Body of pancreas (tissue), 4 donors: ENCODE results near the gene WWOX. TPM values are rescaled to one million over a fixed set of nuclear protein-coding genes. Genes with fewer than 3 reads are reported as not detected.

Experiments
- ATAC-seq: fragments of 150-250 bp; one replicate; pipeline ENCODE4 v1.9.1; 2016
- DNase-seq, 4 donors: peaks; one replicate each; pipeline ENCODE4 v3.0.0-alpha.2; 2019
- H3K27ac ChIP-seq, 4 donors: fragments of 200-600 bp; sonication (generic); 1 replicate in 3 of 4; 2 replicates in 1 of 4; pipeline versions ENCODE4 v1.5.1 to v1.6.1; 2016 to 2019; ENCODE audit warnings: mild to moderate bottlenecking in 1 of 4, mixed read lengths in 1 of 4, moderate library complexity in 1 of 4
- H3K27me3 ChIP-seq, 2 donors: fragments of 200-600 bp; sonication (generic); one replicate each; pipeline ENCODE4 v1.6.0; 2016; ENCODE audit warnings: mild to moderate bottlenecking in 1 of 2
- H3K36me3 ChIP-seq, 2 donors: fragments of 200-600 bp; sonication (generic); replicated peaks in 1 of 2; 2 replicates each; pipeline ENCODE4 v1.5.1; 2016; ENCODE audit warnings: low read depth in 2 of 2; ENCODE audit not compliant: insufficient read depth in 1 of 2
- H3K4me1 ChIP-seq: fragments of 200-600 bp; sonication (generic); one replicate; pipeline ENCODE4 v1.6.0; 2016
- H3K4me3 ChIP-seq, 2 donors: fragments of 200-600 bp; sonication (generic); 1 replicate in 1 of 2; 2 replicates in 1 of 2; pipeline ENCODE4 v1.5.1; 2016 to 2019
- H3K9me3 ChIP-seq, 3 donors: fragments of 200-600 bp; sonication (generic); 1 replicate in 2 of 3; 2 replicates in 1 of 3; pipeline ENCODE4 v1.5.1; 2016
- CTCF ChIP-seq, 7 experiments: fragments of 450-650 bp in 4 of 7; fragments of 200-600 bp in 3 of 7; sonication (generic) in 3 of 7; IDR thresholded peaks; one replicate each; pipeline ENCODE4 v1.5.1; 2016 to 2019; ENCODE audit warnings: antibody characterized with exemption in 7 of 7
- POLR2A ChIP-seq, 3 donors: fragments of 450-650 bp; IDR thresholded peaks; one replicate each; pipeline ENCODE4 v1.6.1; 2016; ENCODE audit warnings: antibody characterized with exemption in 3 of 3, mild to moderate bottlenecking in 2 of 3
- WGBS, 2 donors: methylation state at CpG; one replicate each; pipeline ENCODE4 v1.1.5; 2017; 5-methylcytosine and 5-hydroxymethylcytosine counted together
- intact Hi-C: fragments of 100-400 bp; cut with DNase I; formaldehyde crosslinking; loops from one replicate; pipeline ENCODE4 v1.15.1; 2023
- total RNA-seq, 2 donors: library from RNA; depleted of rRNA; stranded (reverse); fragments of >200 nt; gene quantifications; one replicate each; pipeline ENCODE4 v1.1.0, GENCODE V29; 2016

The WWOX gene
- total RNA-seq, 2 donors from 2014 or later: 52.7 to 67.2 TPM

DNA sequence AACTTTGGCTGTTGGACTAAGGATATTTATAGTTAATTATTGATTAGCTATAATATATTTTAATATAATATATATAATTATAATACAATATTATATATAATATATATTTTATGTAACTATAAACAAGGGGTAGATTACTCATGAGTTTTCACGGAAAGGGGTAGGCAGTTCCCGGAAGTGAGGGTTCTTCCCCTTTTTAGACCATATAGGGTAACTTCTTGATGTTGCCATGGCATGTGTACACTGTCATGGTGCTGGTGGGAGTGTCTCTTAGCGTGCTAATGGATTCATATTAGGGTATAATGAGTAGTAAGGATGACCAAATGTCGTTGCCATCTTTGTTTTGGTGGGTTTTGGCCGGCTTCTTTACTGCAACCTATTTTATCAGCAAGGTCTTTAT is 315.6 kb downstream of the WWOX start:
- no peak for TF ChIP-seq POLR2A (IDR thresholded peaks at IDR 0.05)
- no peak for TF ChIP-seq CTCF (IDR thresholded peaks at IDR 0.05)
- H3K36me3 ChIP-seq: no peaks in the 10 kb centered on the region
- H3K27ac ChIP-seq: no peak overlapping the region
- H3K4me1 ChIP-seq: no peaks in the 10 kb centered on the region
- no peak overlapping the region for H3K4me3 ChIP-seq
- intact Hi-C loops: no loop called here
- no peaks in the 10 kb centered on the region for H3K27me3 ChIP-seq
- WGBS, 2 donors: 89 to 95% methylated on average over 5 of the region's 5 CpGs
- no peaks in the 10 kb centered on the region for H3K9me3 ChIP-seq
- DNase-seq (no peak), ATAC-seq (no peak)

DNA sequence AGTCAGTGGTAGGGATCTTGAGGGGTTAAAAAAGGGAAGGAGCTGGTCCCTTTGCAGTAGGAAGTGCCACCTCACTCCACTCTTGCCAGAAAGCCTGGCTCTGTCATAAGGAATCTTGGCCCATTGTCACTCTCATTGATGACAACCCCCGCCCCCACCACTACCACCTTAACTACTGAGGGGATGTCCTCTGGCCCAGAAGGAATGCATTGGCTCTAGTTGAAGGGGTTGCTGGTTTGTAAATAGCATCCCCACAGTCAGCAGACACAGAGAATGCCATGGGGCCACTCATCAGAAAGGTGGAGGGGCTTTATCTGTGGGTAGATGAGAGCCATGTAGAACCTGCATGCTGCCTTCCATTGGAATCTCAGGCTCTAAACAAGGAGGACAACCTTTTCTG is 316.2 kb downstream of the WWOX start:
- ATAC-seq: no peak
- intact Hi-C loops: no loop called here
- no peak for DNase-seq
- H3K4me1 ChIP-seq: no peaks in the 10 kb centered on the region
- no peak overlapping the region for H3K4me3 ChIP-seq
- no peak overlapping the region for H3K27ac ChIP-seq
- no peaks in the 10 kb centered on the region for H3K36me3 ChIP-seq
- H3K9me3 ChIP-seq: no peaks in the 10 kb centered on the region
- no peak for TF ChIP-seq CTCF (IDR thresholded peaks at IDR 0.05)
- TF ChIP-seq POLR2A (IDR thresholded peaks at IDR 0.05): no peak
- H3K27me3 ChIP-seq: no peaks in the 10 kb centered on the region
- 91 to 94% methylated on average over 1 of the region's 1 CpG for WGBS, 2 donors

GRCh38 chr16:78416400-78416799 is 316.9 kb downstream of the WWOX start:
- Histone ChIP-seq H3K36me3 (no peaks in the 10 kb centered on the region), H3K27me3 (no peaks in the 10 kb centered on the region), H3K4me1 (no peaks in the 10 kb centered on the region), H3K27ac (no peak overlapping the region), H3K4me3 (no peak overlapping the region), H3K9me3 (no peaks in the 10 kb centered on the region)
- DNase-seq: no peak
- TF ChIP-seq CTCF (IDR thresholded peaks at IDR 0.05) (no peak), POLR2A (IDR thresholded peaks at IDR 0.05) (no peak)
- intact Hi-C loops: no loop called here
- ATAC-seq: no peak

DNA sequence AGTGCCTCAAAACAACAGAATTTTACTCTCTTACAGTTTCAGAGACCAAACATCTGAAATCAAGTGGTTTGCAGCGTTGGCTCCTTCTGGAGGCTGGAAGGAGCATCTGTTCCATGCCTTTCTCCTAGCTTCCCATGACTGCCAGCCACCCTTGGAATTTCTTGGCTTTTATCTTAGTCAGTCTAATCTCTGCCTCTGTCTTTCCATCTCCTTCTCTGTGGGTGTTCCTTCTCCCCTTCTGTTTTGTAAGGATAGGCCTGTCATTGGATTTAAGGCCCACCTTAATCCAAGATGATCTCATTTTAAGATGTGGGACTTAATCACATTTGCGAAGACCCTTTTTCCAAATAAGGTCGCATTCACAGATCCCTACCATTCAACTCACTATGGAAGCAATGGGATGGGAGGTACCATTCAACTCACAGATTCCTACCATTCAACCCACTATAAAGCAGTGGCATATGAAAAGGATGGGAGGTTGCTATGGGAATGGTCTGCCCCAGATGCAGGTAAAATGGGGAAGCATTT is 321.8 kb downstream of the WWOX start:
- 90 to 95% methylated on average over 3 of the region's 3 CpGs for WGBS, 2 donors
- H3K27me3 ChIP-seq: no peaks in the 10 kb centered on the region
- H3K36me3 ChIP-seq: no peaks in the 10 kb centered on the region
- no peaks in the 10 kb centered on the region for H3K9me3 ChIP-seq
- intact Hi-C loops: no loop called here
- H3K27ac ChIP-seq: no peak overlapping the region
- no peak overlapping the region for H3K4me3 ChIP-seq
- no peak for ATAC-seq
- DNase-seq: no peak
- TF ChIP-seq CTCF (IDR thresholded peaks at IDR 0.05) (no peak), POLR2A (IDR thresholded peaks at IDR 0.05) (no peak)
- no peaks in the 10 kb centered on the region for H3K4me1 ChIP-seq

- DNase-seq (no peak), ATAC-seq (no peak)
- Histone ChIP-seq H3K9me3 (no peaks in the 10 kb centered on the region), H3K27ac (no peak overlapping the region), H3K4me1 (no peaks in the 10 kb centered on the region), H3K4me3 (no peak overlapping the region), H3K27me3 (no peaks in the 10 kb centered on the region), H3K36me3 (no peaks in the 10 kb centered on the region)
- intact Hi-C loops: no loop called here
- WGBS, 2 donors: 66 to 77% methylated on average over 4 of the region's 4 CpGs
- no peak for TF ChIP-seq CTCF (IDR thresholded peaks at IDR 0.05)
- no peak for TF ChIP-seq POLR2A (IDR thresholded peaks at IDR 0.05)
Observed at GRCh38 chr16:78425281-78425680, 325.8 kb downstream of the WWOX start.
